Activated CD4-positive, alpha-beta T cell treated with anti-CD3 and anti-CD28 coated beads, Interleukin-2, amount 50 U/mL, for 24 hours (primary cell): ENCODE data around the gene NOTCH3.

Source experiments
- DNase-seq, 2 donors: peaks; one replicate each; pipeline ENCODE4 v3.0.0-alpha.2; 2020; ENCODE audit warnings: low read depth in 1 of 2, low spot score in 1 of 2

Gene NOTCH3

GRCh38 chr19:15236886-15237285 lies 36.1 kb upstream of the NOTCH3 start:
- DNase-seq, result no peak

- DNase-seq, result no peak
Measured at GRCh38 chr19:15235781-15236180, 35.0 kb upstream of the NOTCH3 start.

DNA sequence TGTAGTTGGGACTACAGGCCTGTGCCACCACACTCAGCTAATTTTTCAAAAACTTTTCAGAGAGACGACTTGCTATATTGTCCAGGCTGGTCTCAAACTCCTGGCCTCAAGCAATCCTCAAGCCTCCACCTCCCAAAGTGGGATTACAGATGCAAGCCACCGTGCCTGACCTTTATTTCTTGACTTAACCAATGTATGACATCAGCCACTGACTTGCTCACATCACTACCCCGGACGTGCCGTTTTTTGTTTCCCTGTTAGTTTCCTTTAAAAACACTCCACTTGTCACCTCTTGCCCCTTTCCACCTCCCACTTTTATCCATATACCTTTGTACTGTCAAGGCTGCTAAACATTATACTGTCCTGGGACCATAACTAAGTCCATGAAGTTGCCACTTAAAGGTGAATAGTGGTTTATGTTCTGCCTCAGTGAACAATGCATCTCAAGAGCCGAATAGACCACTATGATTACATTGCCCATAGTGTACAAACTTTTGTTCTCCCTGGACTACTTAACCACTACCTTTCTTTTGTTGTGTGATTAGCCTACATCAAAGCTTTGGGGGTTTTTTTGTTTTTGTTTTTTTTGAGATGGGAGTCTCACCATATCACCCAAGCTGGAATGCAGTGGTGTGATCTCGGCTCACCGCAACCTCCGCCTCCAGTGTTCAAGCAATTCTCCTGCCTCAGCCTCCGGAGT lies 33.8 kb upstream of the NOTCH3 start:
- DNase-seq, result no peak

GRCh38 chr19:15231271-15231670 lies 30.5 kb upstream of the NOTCH3 start:
- no peak for DNase-seq

GRCh38 chr19:15227261-15227660 lies 26.5 kb upstream of the NOTCH3 start:
- no peak for DNase-seq

DNA sequence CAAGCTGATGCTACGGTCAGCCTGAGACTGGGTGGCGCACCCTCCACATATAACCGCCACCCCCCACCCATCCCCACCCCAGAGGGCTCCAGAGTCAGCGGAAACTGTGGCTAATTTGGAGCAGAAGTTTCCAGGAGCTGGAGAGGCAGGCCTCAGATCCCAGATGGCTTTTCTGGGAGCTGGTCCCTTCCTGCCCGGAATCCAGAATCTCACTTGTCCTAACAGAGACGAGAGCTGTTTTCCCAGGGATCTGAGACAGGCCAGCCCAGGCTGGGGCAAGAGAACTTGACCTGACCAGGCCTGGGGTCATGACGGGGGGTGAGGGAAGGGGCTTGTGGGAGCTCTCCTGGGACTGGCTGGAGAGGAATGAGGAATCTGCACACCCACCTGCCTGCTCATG lies 25.0 kb upstream of the NOTCH3 start:
- no peak for DNase-seq

DNA sequence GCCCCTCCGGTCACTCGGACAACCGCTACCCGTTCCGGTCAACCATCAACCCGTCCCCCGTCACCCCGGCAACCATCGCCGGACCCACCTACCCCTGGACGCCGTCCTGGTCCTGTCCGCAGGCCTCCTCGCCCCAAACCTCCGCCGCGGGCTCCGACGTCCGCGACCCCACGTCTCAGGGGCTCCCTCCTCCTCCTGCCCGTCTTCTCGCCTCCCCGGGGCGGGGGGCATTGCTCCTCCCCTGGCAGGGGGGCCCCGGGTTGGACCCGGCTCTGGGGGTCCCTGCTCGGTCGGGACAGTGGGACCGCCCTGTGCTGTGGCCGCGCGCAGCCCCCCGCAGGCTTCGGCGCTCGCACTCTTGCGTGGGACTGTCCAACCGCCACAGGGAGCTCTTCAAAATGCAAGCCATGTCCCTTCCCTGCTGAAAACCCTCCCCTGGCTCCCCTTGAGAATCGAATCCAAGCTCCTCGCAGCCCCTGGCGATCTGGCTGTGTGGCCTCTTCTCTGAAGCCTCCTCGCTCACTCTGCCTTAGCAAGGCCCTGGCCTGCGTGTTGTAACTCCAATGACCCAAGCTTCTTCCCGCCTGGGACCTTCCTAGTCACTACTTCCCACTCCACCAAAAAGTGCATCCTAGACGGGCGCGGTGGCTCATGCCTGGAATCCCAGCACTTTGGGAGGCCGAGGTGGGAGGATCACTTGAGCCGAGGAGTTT lies 23.0 kb upstream of the NOTCH3 start:
- DNase-seq, result no peak

DNA sequence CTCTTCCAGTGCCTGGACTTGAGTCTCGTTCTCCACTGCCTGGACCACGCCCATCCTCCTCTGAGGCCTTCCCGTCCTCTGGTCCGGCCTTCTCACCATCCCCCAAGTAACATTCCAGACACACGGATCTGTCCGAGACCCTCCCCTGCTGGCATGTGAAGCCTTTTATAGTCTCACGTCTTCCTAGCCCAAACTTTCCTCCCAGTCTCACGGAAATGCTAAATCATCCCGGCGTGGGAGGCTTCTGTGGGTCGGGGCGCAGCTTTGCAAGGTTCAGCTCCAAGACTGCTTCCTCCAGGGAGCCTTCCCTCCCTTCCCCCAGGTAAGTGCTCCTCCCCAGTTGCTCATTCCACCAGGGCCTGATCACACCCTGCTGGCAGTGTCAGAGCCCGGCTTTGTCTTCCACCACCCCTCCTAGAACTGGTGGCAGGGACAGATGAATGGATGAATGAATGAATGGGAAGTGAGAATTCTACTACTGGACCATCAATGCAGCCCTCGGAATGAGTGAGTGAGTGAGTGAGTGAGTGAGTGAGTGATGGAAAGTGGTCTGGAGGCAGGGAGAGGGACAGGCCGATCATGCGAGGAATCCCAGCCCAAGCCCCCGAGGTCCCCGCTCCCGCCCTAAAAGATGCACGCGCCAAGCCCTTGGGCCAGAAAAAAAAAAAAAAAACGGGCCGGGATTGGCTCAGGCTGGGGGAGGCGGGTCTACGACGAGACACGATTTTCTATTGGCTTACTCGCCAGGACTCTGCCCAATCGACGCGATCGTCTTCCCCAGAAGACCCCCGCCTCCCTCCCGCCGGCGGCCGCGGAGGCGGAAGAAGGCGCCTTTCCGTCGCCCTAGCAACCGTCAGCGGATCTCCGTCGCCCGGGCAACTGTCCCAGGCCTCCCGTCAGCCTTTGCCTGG lies 22.2 kb upstream of the NOTCH3 start:
- DNase-seq, result peak; percentile 32 to 64

- no peak for DNase-seq
Measured at GRCh38 chr19:15220833-15221232, 20.0 kb upstream of the NOTCH3 start.

DNA sequence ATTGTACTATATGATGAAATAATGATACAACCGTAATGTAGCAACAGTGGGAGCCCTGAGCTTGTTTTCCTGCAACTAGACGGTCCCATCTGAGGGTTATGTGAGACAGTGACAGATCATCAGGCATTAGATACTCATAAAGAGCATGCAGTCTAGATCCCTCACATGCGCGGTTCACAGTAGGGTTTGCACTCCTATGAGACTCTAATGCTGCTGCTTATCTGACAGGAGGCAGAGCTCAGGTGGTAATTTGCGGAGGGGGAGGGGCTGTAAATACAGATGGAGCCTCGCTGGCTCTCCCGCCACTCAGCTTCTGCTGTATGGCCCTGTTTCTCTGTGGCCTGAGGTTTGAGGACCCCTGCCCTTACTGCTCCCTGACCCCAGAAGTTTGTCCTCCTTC lies 17.7 kb upstream of the NOTCH3 start:
- no peak for DNase-seq

GRCh38 chr19:15216363-15216762 lies 15.6 kb upstream of the NOTCH3 start:
- DNase-seq, result no peak

GRCh38 chr19:15213715-15214381 lies 13.1 kb upstream of the NOTCH3 start:
- DNase-seq, result no peak

GRCh38 chr19:15212711-15213110 lies 11.9 kb upstream of the NOTCH3 start:
- no peak for DNase-seq

DNA sequence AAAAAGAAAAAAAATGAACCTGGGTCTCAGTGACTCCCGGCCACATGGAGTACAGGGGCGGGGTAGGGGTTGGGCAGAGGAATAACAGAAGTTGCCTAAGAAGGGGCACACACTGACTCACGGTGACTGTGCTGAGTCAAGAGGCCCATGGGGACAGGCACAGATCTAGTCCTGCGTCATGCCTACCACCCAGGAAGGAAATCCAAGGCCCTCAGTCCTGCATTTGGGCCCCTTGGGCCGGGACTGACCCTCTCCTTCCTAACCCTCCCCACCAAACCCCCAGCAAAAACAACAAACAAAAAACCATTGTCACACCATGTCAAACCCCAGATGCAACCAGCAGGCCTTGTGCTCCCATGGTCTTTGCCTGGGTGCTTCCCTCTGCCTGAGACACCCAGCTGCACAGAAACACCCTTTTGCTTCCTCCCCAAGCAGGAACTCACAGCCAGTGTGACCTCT lies 9.6 kb upstream of the NOTCH3 start:
- no peak for DNase-seq

DNA sequence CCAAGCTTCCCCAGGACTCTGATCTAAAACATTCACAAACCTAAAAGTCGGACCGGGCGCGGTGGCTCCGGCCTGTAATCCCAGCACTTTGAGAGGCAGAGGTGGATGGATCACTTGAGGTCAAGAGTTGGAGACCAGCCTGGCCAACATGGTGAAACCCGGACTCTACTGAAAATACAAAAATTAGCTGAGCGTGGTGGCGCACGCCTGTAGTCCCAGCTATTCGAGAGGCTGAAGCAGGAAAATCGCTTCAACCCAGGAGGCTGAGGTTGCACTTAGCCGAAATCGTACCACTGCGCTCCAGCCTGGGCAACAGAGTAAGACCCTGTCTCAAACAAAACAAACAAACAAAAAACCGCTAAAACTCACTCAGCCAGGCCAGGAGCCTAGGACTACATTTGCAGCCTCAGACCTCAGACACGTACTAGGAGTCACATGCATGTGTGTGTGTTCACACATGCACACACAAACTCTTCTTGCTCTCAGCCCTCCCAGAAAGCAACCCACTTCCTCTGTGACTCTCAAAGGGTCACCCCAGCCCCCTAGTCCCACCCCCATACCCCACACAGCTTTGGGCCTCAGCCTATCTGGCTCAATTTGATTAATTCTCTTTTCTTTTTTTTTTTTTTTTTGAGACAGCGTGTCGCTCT lies 704 bp upstream of the NOTCH3 start:
- DNase-seq, result no peak

GRCh38 chr19:15199661-15200552 lies 888 bp downstream of the NOTCH3 start:
- DNase-seq, result no peak

GRCh38 chr19:15198951-15199660 lies 1.7 kb downstream of the NOTCH3 start:
- DNase-seq, result no peak

DNA sequence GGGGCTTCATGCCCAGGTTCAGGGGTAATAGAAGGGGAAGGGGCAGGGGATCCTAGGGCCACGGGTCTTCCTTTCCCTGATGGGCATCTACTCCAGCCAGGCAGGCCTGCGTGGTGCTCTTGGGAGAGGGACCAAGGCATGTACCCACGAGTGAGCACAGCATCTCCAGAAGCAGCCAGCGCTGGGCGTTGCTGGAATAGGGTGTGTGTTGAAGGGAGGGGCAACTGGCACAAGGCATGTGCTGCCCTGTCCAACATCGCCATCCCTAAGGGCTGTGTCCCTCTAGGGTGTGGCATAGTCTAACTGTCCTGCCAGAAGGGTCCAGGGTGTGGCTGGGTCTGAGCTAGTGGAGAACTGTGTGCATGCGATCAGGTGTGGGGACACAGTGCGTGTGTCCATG lies 2.9 kb downstream of the NOTCH3 start:
- no peak for DNase-seq
